Loucy (cell line): ENCODE data around the gene ARHGEF10L.

ENCODE experiments used
- H2AFZ ChIP-seq: fragments of 200-600 bp; sonication (generic); 2 replicates; pipeline ENCODE4 v1.6.0; 2016; ENCODE audit warnings: antibody characterized with exemption, mild to moderate bottlenecking, low read length, moderate library complexity
- H3F3A ChIP-seq: fragments of 200-600 bp; 2 replicates; pipeline ENCODE4 v1.6.0; 2016; ENCODE audit warnings: antibody characterized with exemption, low read depth, mild to moderate bottlenecking
- H3K27me3 ChIP-seq: fragments of 200-600 bp; sonication (generic); 2 replicates; pipeline ENCODE4 v1.6.1; 2014; ENCODE audit warnings: low read length, mild to moderate bottlenecking; ENCODE audit not compliant: insufficient read depth, poor library complexity, severe bottlenecking
- H3K36me3 ChIP-seq: fragments of 200-600 bp; sonication (generic); 2 replicates; pipeline ENCODE4 v1.6.1; 2016; ENCODE audit warnings: low read length; ENCODE audit not compliant: insufficient read depth
- H3K4me1 ChIP-seq: fragments of 200-600 bp; sonication (generic); 2 replicates; pipeline ENCODE4 v1.5.1; 2014; ENCODE audit warnings: low read length, mild to moderate bottlenecking; ENCODE audit not compliant: insufficient read depth, poor library complexity, severe bottlenecking
- H3K4me2 ChIP-seq: fragments of 200-600 bp; sonication (generic); 2 replicates; pipeline ENCODE4 v1.6.0; 2014; ENCODE audit warnings: antibody characterized with exemption, low read length, low read depth, mild to moderate bottlenecking; ENCODE audit not compliant: poor library complexity, severe bottlenecking
- H3K4me3 ChIP-seq: fragments of 200-600 bp; sonication (generic); 2 replicates; pipeline ENCODE4 v1.5.1; 2014; ENCODE audit warnings: low read length, mild to moderate bottlenecking, mixed read lengths; ENCODE audit not compliant: poor library complexity, severe bottlenecking
- H3K79me2 ChIP-seq: fragments of 200-600 bp; sonication (generic); 2 replicates; pipeline ENCODE4 v1.6.1; 2014; ENCODE audit warnings: low read length; ENCODE audit not compliant: insufficient read depth
- H3K9ac ChIP-seq: fragments of 200-600 bp; sonication (generic); 2 replicates; pipeline ENCODE4 v1.6.0; 2014; ENCODE audit warnings: mild to moderate bottlenecking, low read depth, low read length, moderate library complexity; ENCODE audit not compliant: poor library complexity, severe bottlenecking
- H3K9me2 ChIP-seq: fragments of 200-600 bp; sonication (generic); replicated peaks from 2 replicates; pipeline ENCODE4 v1.6.1; 2016; ENCODE audit warnings: low read depth, low read length, mixed read lengths
- H3K9me3 ChIP-seq: fragments of 200-600 bp; sonication (generic); 2 replicates; pipeline ENCODE4 v1.6.1; 2014; ENCODE audit warnings: mild to moderate bottlenecking, antibody characterized with exemption, low read length, low read depth; ENCODE audit not compliant: insufficient read depth
- H4K20me1 ChIP-seq: fragments of 200-600 bp; sonication (generic); 2 replicates; pipeline ENCODE4 v1.6.0; 2014; ENCODE audit warnings: antibody characterized with exemption, low read length, mild to moderate bottlenecking; ENCODE audit not compliant: insufficient read depth, poor library complexity, severe bottlenecking
- EZH2phosphoT487 ChIP-seq: fragments of 200-600 bp; IDR thresholded peaks from 2 replicates; pipeline ENCODE4 v1.6.1; 2018; ENCODE audit warnings: antibody characterized with exemption, mild to moderate bottlenecking, moderate library complexity, borderline replicate concordance
- TF ChIP-seq, protein P1 (sequence below): fragments of 200-600 bp; sonication (generic); conservative IDR thresholded peaks from 2 replicates; pipeline ENCODE4 v1.5.1; 2014; ENCODE audit warnings: mild to moderate bottlenecking, antibody characterized with exemption, low read length

Gene ARHGEF10L

DNA sequence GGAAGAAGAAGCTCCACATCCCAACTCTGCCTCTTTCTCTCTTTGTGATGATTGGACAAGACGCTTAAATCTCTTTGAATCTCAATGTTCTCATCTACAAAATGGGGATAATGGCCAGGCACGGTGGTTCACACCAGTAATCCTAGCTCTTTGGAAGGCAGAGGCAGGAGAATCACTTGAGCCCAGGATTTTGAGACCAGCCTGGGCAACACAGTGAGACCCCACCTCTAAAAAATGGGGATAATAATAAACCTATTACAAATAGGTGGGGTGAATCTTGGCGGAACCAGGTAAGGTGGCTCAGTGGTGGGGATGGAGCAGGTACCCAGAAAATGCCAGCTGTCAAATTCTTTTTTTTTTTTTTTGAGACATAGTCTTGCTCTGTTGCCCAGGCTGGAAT is 29.4 kb upstream of the ARHGEF10L start:
- no peak for TF ChIP-seq EZH2phosphoT487
- TF ChIP-seq, protein P1, sequence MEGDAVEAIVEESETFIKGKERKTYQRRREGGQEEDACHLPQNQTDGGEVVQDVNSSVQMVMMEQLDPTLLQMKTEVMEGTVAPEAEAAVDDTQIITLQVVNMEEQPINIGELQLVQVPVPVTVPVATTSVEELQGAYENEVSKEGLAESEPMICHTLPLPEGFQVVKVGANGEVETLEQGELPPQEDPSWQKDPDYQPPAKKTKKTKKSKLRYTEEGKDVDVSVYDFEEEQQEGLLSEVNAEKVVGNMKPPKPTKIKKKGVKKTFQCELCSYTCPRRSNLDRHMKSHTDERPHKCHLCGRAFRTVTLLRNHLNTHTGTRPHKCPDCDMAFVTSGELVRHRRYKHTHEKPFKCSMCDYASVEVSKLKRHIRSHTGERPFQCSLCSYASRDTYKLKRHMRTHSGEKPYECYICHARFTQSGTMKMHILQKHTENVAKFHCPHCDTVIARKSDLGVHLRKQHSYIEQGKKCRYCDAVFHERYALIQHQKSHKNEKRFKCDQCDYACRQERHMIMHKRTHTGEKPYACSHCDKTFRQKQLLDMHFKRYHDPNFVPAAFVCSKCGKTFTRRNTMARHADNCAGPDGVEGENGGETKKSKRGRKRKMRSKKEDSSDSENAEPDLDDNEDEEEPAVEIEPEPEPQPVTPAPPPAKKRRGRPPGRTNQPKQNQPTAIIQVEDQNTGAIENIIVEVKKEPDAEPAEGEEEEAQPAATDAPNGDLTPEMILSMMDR: no peak
- no peak overlapping the region for H3K9ac ChIP-seq
- H3K4me1 ChIP-seq: no peaks in the 10 kb centered on the region
- H3F3A ChIP-seq: no peaks in the 10 kb centered on the region
- no peak overlapping the region for H2AFZ ChIP-seq
- H4K20me1 ChIP-seq: no peaks in the 10 kb centered on the region
- H3K4me3 ChIP-seq: no peak overlapping the region
- H3K9me2 ChIP-seq: no peaks in the 10 kb centered on the region
- no peaks in the 10 kb centered on the region for H3K27me3 ChIP-seq
- no peaks in the 10 kb centered on the region for H3K9me3 ChIP-seq
- H3K79me2 ChIP-seq: no peaks in the 10 kb centered on the region
- no peaks in the 10 kb centered on the region for H3K36me3 ChIP-seq
- no peak overlapping the region for H3K4me2 ChIP-seq

DNA sequence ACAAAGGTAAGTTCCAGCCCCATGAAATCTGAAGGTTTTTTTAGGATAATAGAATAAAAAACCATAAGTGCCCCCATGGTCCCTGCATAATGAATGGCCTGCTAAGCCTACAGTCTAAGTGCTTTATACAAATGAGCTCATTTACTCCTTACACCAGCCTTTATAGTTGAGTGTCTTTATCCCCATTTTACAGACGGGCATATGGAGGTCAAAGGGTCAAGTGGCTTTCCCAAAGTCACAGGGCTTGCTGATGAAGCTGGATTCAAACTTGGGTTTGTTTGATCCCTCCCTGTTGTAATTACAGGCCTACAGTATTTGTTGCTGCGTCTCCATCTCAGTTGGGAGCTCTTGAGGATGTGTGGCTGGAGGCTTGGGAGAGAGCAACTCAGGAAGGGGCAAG is 28.3 kb upstream of the ARHGEF10L start:
- Histone ChIP-seq H3K4me2 (no peak overlapping the region), H2AFZ (no peak overlapping the region), H4K20me1 (no peaks in the 10 kb centered on the region), H3K9me2 (no peaks in the 10 kb centered on the region), H3K79me2 (no peaks in the 10 kb centered on the region), H3K9me3 (no peaks in the 10 kb centered on the region), H3K36me3 (no peaks in the 10 kb centered on the region), H3F3A (no peaks in the 10 kb centered on the region), H3K4me3 (no peak overlapping the region), H3K4me1 (no peaks in the 10 kb centered on the region), H3K27me3 (no peaks in the 10 kb centered on the region), H3K9ac (no peak overlapping the region)
- TF ChIP-seq, protein P1: no peak
- TF ChIP-seq EZH2phosphoT487: no peak

DNA sequence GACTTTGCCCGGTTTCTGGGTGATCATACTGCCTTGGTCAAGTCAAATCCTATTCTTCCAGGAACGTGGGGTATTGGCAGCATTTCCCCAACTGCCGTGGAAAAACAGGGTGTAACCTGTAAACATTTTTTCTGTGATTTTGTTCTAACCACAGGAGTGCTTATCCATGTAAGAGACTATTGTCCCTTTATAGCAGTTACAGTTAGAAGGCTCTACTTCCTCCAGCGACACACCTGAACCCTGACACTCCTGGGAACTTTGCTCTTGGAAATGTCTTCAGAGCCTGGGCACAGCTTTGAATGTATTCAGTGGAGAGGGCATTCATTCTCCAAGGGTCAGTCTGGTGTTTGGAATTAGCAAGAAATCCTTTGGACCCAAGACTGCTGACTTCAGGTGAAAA is 26.4 kb upstream of the ARHGEF10L start:
- TF ChIP-seq EZH2phosphoT487: no peak
- TF ChIP-seq, protein P1: no peak

More for the DNA sequence above, 26.4 kb upstream of the ARHGEF10L start:
- Histone ChIP-seq H3K36me3 (no peaks in the 10 kb centered on the region), H3K79me2 (no peaks in the 10 kb centered on the region), H4K20me1 (no peaks in the 10 kb centered on the region), H3K9me3 (no peaks in the 10 kb centered on the region), H3K4me3 (no peak overlapping the region), H3K4me1 (no peaks in the 10 kb centered on the region), H2AFZ (no peak overlapping the region), H3K9me2 (no peaks in the 10 kb centered on the region), H3K4me2 (no peak overlapping the region), H3K27me3 (no peaks in the 10 kb centered on the region), H3F3A (no peaks in the 10 kb centered on the region), H3K9ac (no peak overlapping the region)
